Fibroblast of lung (primary cell): ENCODE data around the gene FCHO1. TPM values are rescaled to one million over a fixed set of nuclear protein-coding genes. Genes with fewer than 3 reads are reported as not detected.

ENCODE experiments used
- DNase-seq, 2 donors: peaks; one replicate each; pipeline versions ENCODE4 v3.0.0 to v3.0.0-alpha.2; 2010; ENCODE audit warnings: low read depth in 2 of 2
- H2AFZ ChIP-seq: 2 replicates; pipeline ENCODE4 v1.5.1; 2012; ENCODE audit warnings: low read length, control low read depth, inconsistent platforms
- H3K27ac ChIP-seq: 2 replicates; pipeline ENCODE4 v1.5.1; 2011; ENCODE audit warnings: low read length, control low read depth; ENCODE audit not compliant: insufficient read depth
- H3K27me3 ChIP-seq: 2 replicates; pipeline ENCODE4 v1.5.1; 2011; ENCODE audit warnings: mild to moderate bottlenecking, low read length; ENCODE audit not compliant: control insufficient read depth, insufficient read depth
- H3K36me3 ChIP-seq: 2 replicates; pipeline ENCODE4 v1.5.1; 2011; ENCODE audit warnings: low read length; ENCODE audit not compliant: control insufficient read depth, insufficient read depth
- H3K4me1 ChIP-seq: 2 replicates; pipeline ENCODE4 v1.5.1; 2011; ENCODE audit warnings: low read length; ENCODE audit not compliant: control insufficient read depth, insufficient read depth; ENCODE audit errors: extremely low read depth
- H3K4me2 ChIP-seq: 2 replicates; pipeline ENCODE4 v1.5.1; 2011; ENCODE audit warnings: low read length, control low read depth; ENCODE audit not compliant: insufficient read depth; ENCODE audit errors: extremely low read depth
- H3K4me3 ChIP-seq, 4 experiments: fragments of 200-600 bp in 1 of 4; sonication (generic) in 1 of 4; replicated peaks in 1 of 4; 2 replicates each; pipeline ENCODE4 v1.5.1; 2011 to 2016; ENCODE audit warnings: low read length in 4 of 4, low read depth in 3 of 4, mild to moderate bottlenecking in 3 of 4, control low read depth in 2 of 4, inconsistent platforms in 1 of 4, mixed read lengths in 1 of 4; ENCODE audit not compliant: insufficient read depth in 1 of 4; ENCODE audit errors: control extremely low read depth in 1 of 4
- H3K79me2 ChIP-seq: 2 replicates; pipeline ENCODE4 v1.5.1; 2012; ENCODE audit warnings: mild to moderate bottlenecking, low read length, inconsistent platforms; ENCODE audit not compliant: control insufficient read depth, insufficient read depth
- H3K9ac ChIP-seq: 2 replicates; pipeline ENCODE4 v1.5.1; 2011; ENCODE audit warnings: mild to moderate bottlenecking, low read length, control low read depth; ENCODE audit not compliant: insufficient read depth
- H3K9me3 ChIP-seq: 2 replicates; pipeline ENCODE4 v1.5.1; 2012; ENCODE audit warnings: low read depth, low read length; ENCODE audit not compliant: control insufficient read depth, insufficient read depth
- H4K20me1 ChIP-seq: 2 replicates; pipeline ENCODE4 v1.5.1; 2011; ENCODE audit warnings: low read length; ENCODE audit not compliant: control insufficient read depth, insufficient read depth; ENCODE audit errors: extremely low read depth
- EZH2 ChIP-seq: IDR thresholded peaks from 2 replicates; pipeline ENCODE4 v1.5.1; 2012; ENCODE audit warnings: low read length, control low read depth, mild to moderate bottlenecking; ENCODE audit errors: missing control alignments
- polyA plus RNA-seq, 2 donors: library from polyadenylated mRNA; depleted of rRNA in 1 of 2; stranded (reverse) in 1 of 2; unstranded in 1 of 2; fragments of >200 nt; gene quantifications; 2 replicates each; pipeline ENCODE4 v1.2.1, GENCODE V29; 2011 to 2012; ENCODE audit warnings: missing spikeins in 1 of 2
- total RNA-seq: library from RNA; depleted of rRNA; stranded (reverse); fragments of >200 nt; gene quantifications from 2 replicates; pipeline ENCODE4 v1.2.1, GENCODE V29; 2014
- TF ChIP-seq, protein P1 (sequence below), 2 donors: IDR thresholded peaks in 1 of 2; conservative IDR thresholded peaks in 1 of 2; 1 replicate in 1 of 2; 2 replicates in 1 of 2; pipeline ENCODE4 v1.5.1; 2011 to 2012; ENCODE audit warnings: low read length in 2 of 2, control low read depth in 1 of 2, inconsistent platforms in 1 of 2, low read depth in 1 of 2, mild to moderate bottlenecking in 1 of 2

FCHO1 gene
- total and polyA plus RNA-seq, 2 donors (not counting 1 experiment from before 2014, with no cell fraction given): 0.07 to 0.33 TPM

- no peaks in the 10 kb centered on the region for H3K36me3 ChIP-seq
- no peak overlapping the region for H3K27ac ChIP-seq
- TF ChIP-seq, protein P1, sequence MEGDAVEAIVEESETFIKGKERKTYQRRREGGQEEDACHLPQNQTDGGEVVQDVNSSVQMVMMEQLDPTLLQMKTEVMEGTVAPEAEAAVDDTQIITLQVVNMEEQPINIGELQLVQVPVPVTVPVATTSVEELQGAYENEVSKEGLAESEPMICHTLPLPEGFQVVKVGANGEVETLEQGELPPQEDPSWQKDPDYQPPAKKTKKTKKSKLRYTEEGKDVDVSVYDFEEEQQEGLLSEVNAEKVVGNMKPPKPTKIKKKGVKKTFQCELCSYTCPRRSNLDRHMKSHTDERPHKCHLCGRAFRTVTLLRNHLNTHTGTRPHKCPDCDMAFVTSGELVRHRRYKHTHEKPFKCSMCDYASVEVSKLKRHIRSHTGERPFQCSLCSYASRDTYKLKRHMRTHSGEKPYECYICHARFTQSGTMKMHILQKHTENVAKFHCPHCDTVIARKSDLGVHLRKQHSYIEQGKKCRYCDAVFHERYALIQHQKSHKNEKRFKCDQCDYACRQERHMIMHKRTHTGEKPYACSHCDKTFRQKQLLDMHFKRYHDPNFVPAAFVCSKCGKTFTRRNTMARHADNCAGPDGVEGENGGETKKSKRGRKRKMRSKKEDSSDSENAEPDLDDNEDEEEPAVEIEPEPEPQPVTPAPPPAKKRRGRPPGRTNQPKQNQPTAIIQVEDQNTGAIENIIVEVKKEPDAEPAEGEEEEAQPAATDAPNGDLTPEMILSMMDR (conservative IDR thresholded peaks at IDR 0.05 in 1 of 2, IDR thresholded peaks at IDR 0.05 in 1 of 2; ENCODE audit: low read depth in 1 of 2, low read length in 2 of 2): no peak
- TF ChIP-seq EZH2: no peak
Measured at GRCh38 chr19:17767559-17767958, 16.3 kb downstream of the FCHO1 start.

GRCh38 chr19:17770613-17771012, 19.3 kb downstream of the FCHO1 start:
- Histone ChIP-seq H4K20me1 (no peaks in the 10 kb centered on the region), H3K27me3 (no peaks in the 10 kb centered on the region), H3K9me3 (no peaks in the 10 kb centered on the region), H3K4me3 (no peak overlapping the region), H3K4me1 (no peaks in the 10 kb centered on the region), H2AFZ (no peak overlapping the region), H3K79me2 (no peaks in the 10 kb centered on the region), H3K27ac (no peak overlapping the region), H3K36me3 (no peaks in the 10 kb centered on the region), H3K4me2 (no peak overlapping the region), H3K9ac (no peak overlapping the region)
- no peak for DNase-seq
- TF ChIP-seq, protein P1 (conservative IDR thresholded peaks at IDR 0.05 in 1 of 2, IDR thresholded peaks at IDR 0.05 in 1 of 2; ENCODE audit: low read depth in 1 of 2, low read length in 2 of 2): no peak
- TF ChIP-seq EZH2: no peak

More at GRCh38 chr19:17767559-17767958, 16.3 kb downstream of the FCHO1 start:
- Histone ChIP-seq H3K4me3 (no peak overlapping the region), H3K9me3 (no peaks in the 10 kb centered on the region), H2AFZ (no peak overlapping the region), H3K9ac (no peak overlapping the region), H4K20me1 (no peaks in the 10 kb centered on the region), H3K4me1 (no peaks in the 10 kb centered on the region), H3K27me3 (no peaks in the 10 kb centered on the region), H3K79me2 (no peaks in the 10 kb centered on the region), H3K4me2 (no peak overlapping the region)
- no peak for DNase-seq

DNA sequence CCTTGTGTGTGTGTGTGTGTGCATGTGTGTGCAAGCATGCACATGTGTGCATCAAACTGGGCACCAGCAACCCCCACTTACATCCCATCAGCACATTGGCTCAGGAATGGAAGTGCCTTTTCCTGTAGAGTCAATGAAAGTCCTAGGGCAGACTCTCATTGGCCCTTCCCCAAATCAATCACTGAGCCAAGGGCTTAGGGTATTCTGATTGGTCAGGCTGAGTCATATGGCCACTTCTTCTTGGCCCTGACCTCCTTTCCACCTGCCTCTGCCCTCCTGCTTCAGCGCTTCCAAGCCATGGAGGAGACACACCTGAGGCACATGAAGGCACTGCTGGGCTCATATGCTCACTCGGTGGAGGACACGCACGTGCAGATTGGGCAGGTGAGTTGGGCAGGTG, 20.9 kb downstream of the FCHO1 start:
- DNase-seq: peak; percentile 27 to 30
- Histone ChIP-seq H3K79me2 (no peaks in the 10 kb centered on the region), H2AFZ (no peak overlapping the region), H3K27me3 (no peaks in the 10 kb centered on the region), H3K36me3 (no peaks in the 10 kb centered on the region), H3K4me1 (peaks cover 3% of the 10 kb centered on the region), H3K9me3 (no peaks in the 10 kb centered on the region), H3K9ac (no peak overlapping the region), H3K4me3 (no peak overlapping the region), H3K4me2 (no peak overlapping the region), H3K27ac (no peak overlapping the region), H4K20me1 (no peaks in the 10 kb centered on the region)
- TF ChIP-seq, protein P1 (conservative IDR thresholded peaks at IDR 0.05 in 1 of 2, IDR thresholded peaks at IDR 0.05 in 1 of 2; ENCODE audit: low read depth in 1 of 2, low read length in 2 of 2): no peak
- TF ChIP-seq EZH2: no peak
